Testis (tissue), 3 donors: ENCODE data around the gene IL16. TPM values are rescaled to one million over a fixed set of nuclear protein-coding genes. Genes with fewer than 3 reads are reported as not detected.

Experiments used
- DNase-seq: peaks from one replicate; pipeline ENCODE4 v3.0.0-alpha.2; 2019
- H3K27ac ChIP-seq, 2 donors: fragments of 200-600 bp; sonication (generic); one replicate each; pipeline ENCODE4 v1.5.1; 2019
- H3K27me3 ChIP-seq: fragments of 200-600 bp; sonication (generic); one replicate; pipeline ENCODE4 v1.5.1; 2019
- H3K36me3 ChIP-seq: fragments of 200-600 bp; sonication (generic); one replicate; pipeline ENCODE4 v1.5.1; 2017; ENCODE audit warnings: low read depth; ENCODE audit errors: missing control alignments
- H3K4me1 ChIP-seq: fragments of 200-600 bp; sonication (generic); one replicate; pipeline ENCODE4 v1.5.1; 2019
- H3K4me3 ChIP-seq, 2 donors: fragments of 200-600 bp; sonication (generic); one replicate each; pipeline ENCODE4 v1.5.1; 2017 to 2019
- H3K9me3 ChIP-seq: fragments of 200-600 bp; sonication (generic); one replicate; pipeline ENCODE4 v1.5.1; 2017
- CTCF ChIP-seq, 3 experiments: fragments of 450-650 bp in 2 of 3; fragments of 200-600 bp in 1 of 3; sonication (generic) in 1 of 3; IDR thresholded peaks; one replicate each; pipeline ENCODE4 v1.5.1; 2016 to 2019; ENCODE audit warnings: antibody characterized with exemption in 3 of 3, mild to moderate bottlenecking in 2 of 3, moderate library complexity in 1 of 3
- POLR2A ChIP-seq: fragments of 450-650 bp; IDR thresholded peaks from one replicate; pipeline ENCODE4 v1.6.1; 2017; ENCODE audit warnings: antibody characterized with exemption, mild to moderate bottlenecking, moderate library complexity
- WGBS, 2 donors: methylation state at CpG; one replicate each; pipeline ENCODE4 v1.1.5; 2018; 5-methylcytosine and 5-hydroxymethylcytosine counted together
- intact Hi-C: fragments of 100-400 bp; cut with DNase I; formaldehyde crosslinking; loops from one replicate; pipeline ENCODE4 v1.15.1; 2023; ENCODE audit warnings: low total_unique reads
- polyA plus RNA-seq: library from polyadenylated mRNA; stranded (reverse); fragments of 350-450 nt; fragmentation: Illumina TruSeq; extraction: RNeasy Lipid Tissue Mini Kit (QIAGEN cat#74804); gene quantifications from one replicate; pipeline ENCODE4 v1.2.3, GENCODE V29; 2014; ENCODE audit warnings: low read depth, low replicate concordance; ENCODE audit not compliant: insufficient read depth
- total RNA-seq, 2 donors: library from RNA; depleted of rRNA; stranded (reverse); fragments of >200 nt; gene quantifications; one replicate each; pipeline ENCODE4 v1.2.3, GENCODE V29; 2016

IL16 gene
- total and polyA plus RNA-seq, 3 donors from 2014 or later: 13.1 to 17.6 (median 14.9) TPM

GRCh38 chr15:81165535-81165934 is 31.1 kb upstream of the IL16 start:
- no peaks in the 10 kb centered on the region for H3K27me3 ChIP-seq
- no peak overlapping the region for H3K27ac ChIP-seq

GRCh38 chr15:81166636-81167305 is 29.9 kb upstream of the IL16 start:
- Histone ChIP-seq H3K9me3 (no peaks in the 10 kb centered on the region), H3K36me3 (no peaks in the 10 kb centered on the region), H3K4me1 (peaks cover 18% of the 10 kb centered on the region), H3K27ac (no peak overlapping the region), H3K27me3 (no peaks in the 10 kb centered on the region), H3K4me3 (no peak overlapping the region)
- no peak for DNase-seq
- intact Hi-C loops: no loop called here
- WGBS, 2 donors: 65 to 74% methylated on average over 3 of the region's 3 CpGs
- TF ChIP-seq CTCF (IDR thresholded peaks at IDR 0.05) (no peak), POLR2A (no peak)

More at GRCh38 chr15:81165535-81165934, 31.1 kb upstream of the IL16 start:
- no peak for DNase-seq
- no peak for TF ChIP-seq POLR2A
- TF ChIP-seq CTCF (IDR thresholded peaks at IDR 0.05): no peak
- intact Hi-C loops: no loop called here
- Histone ChIP-seq H3K36me3 (no peaks in the 10 kb centered on the region), H3K4me3 (no peak overlapping the region), H3K9me3 (no peaks in the 10 kb centered on the region), H3K4me1 (peaks cover 28% of the 10 kb centered on the region)
- 75 to 94% methylated on average over 3 of the region's 3 CpGs for WGBS, 2 donors

GRCh38 chr15:81168131-81168526 is 28.6 kb upstream of the IL16 start:
- no peak overlapping the region for H3K27ac ChIP-seq
- H3K27me3 ChIP-seq: no peaks in the 10 kb centered on the region
- intact Hi-C loops: no loop called here
- H3K4me3 ChIP-seq: no peak overlapping the region
- no peaks in the 10 kb centered on the region for H3K36me3 ChIP-seq
- peaks cover 15% of the 10 kb centered on the region for H3K4me1 ChIP-seq
- TF ChIP-seq POLR2A (no peak), CTCF (IDR thresholded peaks at IDR 0.05) (no peak)
- H3K9me3 ChIP-seq: no peaks in the 10 kb centered on the region
- WGBS, 2 donors: 91 to 96% methylated on average over 2 of the region's 2 CpGs
- DNase-seq: no peak

- no peaks in the 10 kb centered on the region for H3K27me3 ChIP-seq
- no peak overlapping the region for H3K4me3 ChIP-seq
- H3K9me3 ChIP-seq: no peaks in the 10 kb centered on the region
- DNase-seq: no peak
- peaks cover 15% of the 10 kb centered on the region for H3K4me1 ChIP-seq
- 90 to 94% methylated on average over 2 of the region's 2 CpGs for WGBS, 2 donors
- no peak for TF ChIP-seq POLR2A
- TF ChIP-seq CTCF (IDR thresholded peaks at IDR 0.05): no peak
- no peaks in the 10 kb centered on the region for H3K36me3 ChIP-seq
- no peak overlapping the region for H3K27ac ChIP-seq
- intact Hi-C loops: no loop called here
Measured at GRCh38 chr15:81168644-81169043, 28.0 kb upstream of the IL16 start.

- Histone ChIP-seq H3K4me1 (peaks cover 23% of the 10 kb centered on the region), H3K27ac (peak overlapping the region in 1 of 2 donors; percentile 16), H3K9me3 (no peaks in the 10 kb centered on the region), H3K36me3 (no peaks in the 10 kb centered on the region), H3K4me3 (no peak overlapping the region), H3K27me3 (no peaks in the 10 kb centered on the region)
- intact Hi-C loops: no loop called here
- WGBS, 2 donors: 45 to 56% methylated on average over 3 of the region's 3 CpGs
- no peak for TF ChIP-seq POLR2A
- TF ChIP-seq CTCF (IDR thresholded peaks at IDR 0.05): no peak
- no peak for DNase-seq
Measured at GRCh38 chr15:81170511-81170910, 26.2 kb upstream of the IL16 start.
